HepG2 (cell line): ENCODE results near the gene IL17C. TPM values are rescaled to one million over a fixed set of nuclear protein-coding genes. Genes with fewer than 3 reads are reported as not detected.

Source experiments
- AGO1 ChIP-seq: fragments of 200-400 bp; formaldehyde crosslinking; IDR thresholded peaks from 2 replicates; pipeline ENCODE4 v1.6.1; 2017; ENCODE audit warnings: mild to moderate bottlenecking, low read depth, low read length, moderate library complexity; ENCODE audit not compliant: poor library complexity, severe bottlenecking
- AKAP8 ChIP-seq: sonication (generic); formaldehyde crosslinking; IDR thresholded peaks from 2 replicates; pipeline ENCODE4 v1.5.1; 2020; ENCODE audit warnings: mild to moderate bottlenecking, missing genetic modification reagents
- ATF5 ChIP-seq: sonication (generic); formaldehyde crosslinking; IDR thresholded peaks from 2 replicates; pipeline ENCODE4 v1.4.0; 2020; ENCODE audit warnings: mild to moderate bottlenecking, low read depth, missing genetic modification reagents
- BHLHE40 ChIP-seq: IDR thresholded peaks from 2 replicates; pipeline ENCODE4 v1.6.1; 2011; ENCODE audit warnings: low read length, improper control_type of control experiment
- FOSL2 ChIP-seq: sonication (generic); formaldehyde crosslinking; IDR thresholded peaks from 2 replicates; pipeline ENCODE4 v1.4.0; 2020; ENCODE audit warnings: missing genetic modification reagents
- GABPA ChIP-seq, 2 experiments: IDR thresholded peaks; 2 replicates each; pipeline ENCODE4 v1.6.1; 2011 to 2016; ENCODE audit warnings: low read depth in 2 of 2, low read length in 1 of 2, missing biosample characterization in 1 of 2, missing genetic modification characterization in 1 of 2
- GMEB1 ChIP-seq: sonication (generic); formaldehyde crosslinking; IDR thresholded peaks from 2 replicates; pipeline ENCODE4 v1.5.1; 2020; ENCODE audit warnings: missing genetic modification reagents, mild to moderate bottlenecking, borderline replicate concordance
- HNRNPL ChIP-seq: fragments of 200-400 bp; formaldehyde crosslinking; IDR thresholded peaks from 2 replicates; pipeline ENCODE4 v1.6.1; 2017; ENCODE audit warnings: mild to moderate bottlenecking, low read depth, low read length
- KMT2A ChIP-seq: sonication (generic); formaldehyde crosslinking; IDR thresholded peaks from 2 replicates; pipeline ENCODE4 v1.4.0; 2020; ENCODE audit warnings: missing genetic modification reagents
- RFX5 ChIP-seq: IDR thresholded peaks from 2 replicates; pipeline ENCODE4 v1.6.1; 2011; ENCODE audit warnings: low read depth, low read length, improper control_type of control experiment
- SOX6 ChIP-seq, 2 experiments: fragments of 450-650 bp in 1 of 2; sonication (generic) in 1 of 2; formaldehyde crosslinking in 1 of 2; IDR thresholded peaks; 2 replicates each; pipeline versions ENCODE4 v1.4.0 to v1.6.1; 2017 to 2020; ENCODE audit warnings: antibody characterized with exemption in 1 of 2, mild to moderate bottlenecking in 1 of 2, missing genetic modification reagents in 1 of 2
- SRF ChIP-seq: IDR thresholded peaks from 2 replicates; pipeline ENCODE4 v1.6.1; 2011; ENCODE audit warnings: mild to moderate bottlenecking, low read depth, low read length, moderate library complexity
- STAG1 ChIP-seq: sonication (generic); formaldehyde crosslinking; IDR thresholded peaks from 2 replicates; pipeline ENCODE4 v1.4.0; 2020; ENCODE audit warnings: missing genetic modification reagents
- TEAD2 ChIP-seq: sonication (generic); formaldehyde crosslinking; IDR thresholded peaks from 2 replicates; pipeline ENCODE4 v1.9.0; 2021; ENCODE audit warnings: missing genetic modification reagents
- ZNF782 ChIP-seq: sonication (generic); formaldehyde crosslinking; IDR thresholded peaks from 2 replicates; pipeline ENCODE4 v1.4.0; 2020; ENCODE audit warnings: missing genetic modification reagents, mild to moderate bottlenecking, borderline replicate concordance
- ZSCAN30 ChIP-seq: sonication (generic); formaldehyde crosslinking; IDR thresholded peaks from 2 replicates; pipeline ENCODE4 v1.5.0; 2020; ENCODE audit warnings: mild to moderate bottlenecking, missing genetic modification reagents
- polyA plus RNA-seq, 8 experiments: library from polyadenylated mRNA; depleted of rRNA in 3 of 8; stranded (reverse) in 7 of 8; unstranded in 1 of 8; fragments of >200 nt; fragmentation: Illumina TruSeq in 4 of 8; extraction: Trizol in 4 of 8; gene quantifications; 2 replicates each; pipeline versions ENCODE4 v1.2.1 to v1.2.3, GENCODE V29; 2011 to 2016; ENCODE audit warnings: low read depth in 4 of 8, missing spikeins in 1 of 8, mixed read lengths in 1 of 8; ENCODE audit not compliant: insufficient read depth in 1 of 8
- total RNA-seq, 5 experiments: library from RNA; depleted of rRNA; stranded (reverse); fragments of >200 nt; fragmentation: Illumina TruSeq; extraction: Trizol; gene quantifications; 2 replicates each; pipeline ENCODE4 v1.2.3, GENCODE V29; 2016; ENCODE audit warnings: low read depth in 1 of 5
- TF ChIP-seq, protein P1 (sequence below): sonication (generic); formaldehyde crosslinking; IDR thresholded peaks from 2 replicates; pipeline ENCODE4 v1.8.1; 2022; ENCODE audit warnings: low read depth, mild to moderate bottlenecking, missing genetic modification reagents
- TF ChIP-seq, protein P2 (sequence below): sonication (generic); formaldehyde crosslinking; IDR thresholded peaks from 2 replicates; pipeline ENCODE4 v1.5.0; 2020; ENCODE audit warnings: mild to moderate bottlenecking, missing genetic modification reagents
- TF ChIP-seq, protein P3 (sequence below): sonication (generic); formaldehyde crosslinking; IDR thresholded peaks from 2 replicates; pipeline ENCODE4 v1.5.0; 2020; ENCODE audit warnings: missing genetic modification reagents

IL17C gene
- total and polyA plus RNA-seq, 2 of the 13 experiments (the other 11 are each of a cell fraction or from before 2014, with no cell fraction given) = not detected

DNA sequence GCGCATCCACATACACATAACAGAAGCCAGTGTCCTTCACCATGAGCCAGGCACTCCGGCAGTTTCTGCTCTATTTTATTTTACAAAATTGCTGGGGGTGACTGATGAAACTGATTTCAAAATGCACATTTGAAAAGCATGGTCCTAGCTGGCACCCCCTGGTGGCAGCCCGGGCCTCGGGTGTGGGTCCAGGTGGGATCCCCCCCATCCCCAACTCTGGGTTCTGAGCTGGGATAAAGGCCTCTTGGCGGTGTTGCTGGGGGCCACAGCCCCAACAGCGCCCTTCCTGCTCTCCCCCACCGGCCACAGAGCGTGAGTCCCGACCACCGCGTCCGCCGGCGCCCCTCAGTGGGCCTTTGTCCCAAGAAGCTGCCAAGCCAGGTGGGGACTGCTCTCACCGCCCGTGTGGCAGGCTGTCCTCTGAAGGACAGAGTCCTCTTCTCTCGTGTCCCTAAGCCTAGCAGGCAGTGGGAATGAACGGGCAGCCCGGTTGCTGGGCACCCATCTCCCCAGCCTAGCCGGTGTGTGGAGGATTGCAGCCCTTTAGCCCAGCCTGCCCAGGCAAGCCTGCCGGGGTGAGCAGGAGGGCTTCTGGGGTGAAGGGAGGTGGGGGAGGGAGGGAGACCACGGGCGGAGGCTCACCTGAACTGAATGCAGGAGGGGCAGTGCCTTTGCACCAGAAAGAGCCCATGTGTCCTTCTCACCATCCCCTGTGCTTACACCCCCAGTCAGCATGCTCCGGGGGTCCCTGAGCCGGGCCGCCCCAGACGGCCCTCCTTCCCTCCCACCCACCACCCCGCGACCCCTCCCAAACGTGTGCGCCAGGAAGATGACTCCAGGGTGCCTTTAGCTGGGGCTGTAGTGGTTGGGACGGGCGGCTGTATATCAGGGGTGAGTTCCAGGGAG, 47.0 kb downstream of the IL17C start (continued):
- TF ChIP-seq, protein P1, sequence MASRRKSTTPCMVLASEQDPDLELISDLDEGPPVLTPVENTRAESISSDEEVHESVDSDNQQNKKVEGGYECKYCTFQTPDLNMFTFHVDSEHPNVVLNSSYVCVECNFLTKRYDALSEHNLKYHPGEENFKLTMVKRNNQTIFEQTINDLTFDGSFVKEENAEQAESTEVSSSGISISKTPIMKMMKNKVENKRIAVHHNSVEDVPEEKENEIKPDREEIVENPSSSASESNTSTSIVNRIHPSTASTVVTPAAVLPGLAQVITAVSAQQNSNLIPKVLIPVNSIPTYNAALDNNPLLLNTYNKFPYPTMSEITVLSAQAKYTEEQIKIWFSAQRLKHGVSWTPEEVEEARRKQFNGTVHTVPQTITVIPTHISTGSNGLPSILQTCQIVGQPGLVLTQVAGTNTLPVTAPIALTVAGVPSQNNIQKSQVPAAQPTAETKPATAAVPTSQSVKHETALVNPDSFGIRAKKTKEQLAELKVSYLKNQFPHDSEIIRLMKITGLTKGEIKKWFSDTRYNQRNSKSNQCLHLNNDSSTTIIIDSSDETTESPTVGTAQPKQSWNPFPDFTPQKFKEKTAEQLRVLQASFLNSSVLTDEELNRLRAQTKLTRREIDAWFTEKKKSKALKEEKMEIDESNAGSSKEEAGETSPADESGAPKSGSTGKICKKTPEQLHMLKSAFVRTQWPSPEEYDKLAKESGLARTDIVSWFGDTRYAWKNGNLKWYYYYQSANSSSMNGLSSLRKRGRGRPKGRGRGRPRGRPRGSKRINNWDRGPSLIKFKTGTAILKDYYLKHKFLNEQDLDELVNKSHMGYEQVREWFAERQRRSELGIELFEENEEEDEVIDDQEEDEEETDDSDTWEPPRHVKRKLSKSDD (CRISPR knock-in tag) = no peak
- TF ChIP-seq AGO1 (no peak), TEAD2 (CRISPR knock-in tag) (no peak), ZNF782 (CRISPR knock-in tag) (no peak), STAG1 (CRISPR knock-in tag) (0 out of 2 replicates have a peak, but pooled peaks have one; percentile 12), ATF5 (CRISPR knock-in tag) (no peak), KMT2A (CRISPR knock-in tag) (no peak), AKAP8 (peak; percentile 56; the same call in 1 of the 2 replicates), GABPA (IDR thresholded peaks at IDR 0.05; ENCODE audit: low read depth, low read length) (no peak), GABPA (CRISPR knock-in tag; IDR thresholded peaks at IDR 0.05; ENCODE audit: low read depth) (no peak), RFX5 (no peak), ZSCAN30 (no peak), HNRNPL (no peak), SOX6 (IDR thresholded peaks at IDR 0.05) (no peak), SOX6 (CRISPR knock-in tag; IDR thresholded peaks at IDR 0.05) (0 out of 2 replicates have a peak, but pooled peaks have one; percentile 11), GMEB1 (CRISPR knock-in tag) (0 out of 2 replicates have a peak, but pooled peaks have one; percentile 17), SRF (no peak), FOSL2 (CRISPR knock-in tag) (no peak), BHLHE40 (no peak)
- TF ChIP-seq, protein P2, sequence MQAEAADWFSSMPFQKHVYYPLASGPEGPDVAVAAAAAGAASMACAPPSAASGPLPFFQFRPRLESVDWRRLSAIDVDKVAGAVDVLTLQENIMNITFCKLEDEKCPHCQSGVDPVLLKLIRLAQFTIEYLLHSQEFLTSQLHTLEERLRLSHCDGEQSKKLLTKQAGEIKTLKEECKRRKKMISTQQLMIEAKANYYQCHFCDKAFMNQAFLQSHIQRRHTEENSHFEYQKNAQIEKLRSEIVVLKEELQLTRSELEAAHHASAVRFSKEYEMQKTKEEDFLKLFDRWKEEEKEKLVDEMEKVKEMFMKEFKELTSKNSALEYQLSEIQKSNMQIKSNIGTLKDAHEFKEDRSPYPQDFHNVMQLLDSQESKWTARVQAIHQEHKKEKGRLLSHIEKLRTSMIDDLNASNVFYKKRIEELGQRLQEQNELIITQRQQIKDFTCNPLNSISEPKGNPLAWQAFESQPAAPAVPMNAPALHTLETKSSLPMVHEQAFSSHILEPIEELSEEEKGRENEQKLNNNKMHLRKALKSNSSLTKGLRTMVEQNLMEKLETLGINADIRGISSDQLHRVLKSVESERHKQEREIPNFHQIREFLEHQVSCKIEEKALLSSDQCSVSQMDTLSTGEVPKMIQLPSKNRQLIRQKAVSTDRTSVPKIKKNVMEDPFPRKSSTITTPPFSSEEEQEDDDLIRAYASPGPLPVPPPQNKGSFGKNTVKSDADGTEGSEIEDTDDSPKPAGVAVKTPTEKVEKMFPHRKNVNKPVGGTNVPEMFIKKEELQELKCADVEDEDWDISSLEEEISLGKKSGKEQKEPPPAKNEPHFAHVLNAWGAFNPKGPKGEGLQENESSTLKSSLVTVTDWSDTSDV (CRISPR knock-in tag) = no peak
- TF ChIP-seq, protein P3, sequence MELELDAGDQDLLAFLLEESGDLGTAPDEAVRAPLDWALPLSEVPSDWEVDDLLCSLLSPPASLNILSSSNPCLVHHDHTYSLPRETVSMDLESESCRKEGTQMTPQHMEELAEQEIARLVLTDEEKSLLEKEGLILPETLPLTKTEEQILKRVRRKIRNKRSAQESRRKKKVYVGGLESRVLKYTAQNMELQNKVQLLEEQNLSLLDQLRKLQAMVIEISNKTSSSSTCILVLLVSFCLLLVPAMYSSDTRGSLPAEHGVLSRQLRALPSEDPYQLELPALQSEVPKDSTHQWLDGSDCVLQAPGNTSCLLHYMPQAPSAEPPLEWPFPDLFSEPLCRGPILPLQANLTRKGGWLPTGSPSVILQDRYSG (CRISPR knock-in tag) = no peak
